GM23248 (cell line): ENCODE results near the gene NSD1. TPM values are rescaled to one million over a fixed set of nuclear protein-coding genes. Genes with fewer than 3 reads are reported as not detected.

Experiments
- DNase-seq: peaks from one replicate; pipeline ENCODE4 v3.0.0-alpha.2; 2015
- H2AFZ ChIP-seq: fragments of 200-600 bp; sonication (generic); 2 replicates; pipeline ENCODE4 v1.6.1; 2016; ENCODE audit warnings: antibody characterized with exemption
- H3F3A ChIP-seq: fragments of 200-600 bp; sonication (generic); 2 replicates; pipeline ENCODE4 v1.6.1; 2016; ENCODE audit warnings: mild to moderate bottlenecking, antibody characterized with exemption, mixed run types; ENCODE audit not compliant: insufficient read depth
- H3K27ac ChIP-seq: fragments of 200-600 bp; sonication (generic); 2 replicates; pipeline ENCODE4 v1.5.1; 2016; ENCODE audit warnings: mild to moderate bottlenecking
- H3K27me3 ChIP-seq: fragments of 200-600 bp; sonication (generic); replicated peaks from 2 replicates; pipeline ENCODE4 v1.6.1; 2016; ENCODE audit warnings: mild to moderate bottlenecking; ENCODE audit not compliant: insufficient read depth
- H3K36me3 ChIP-seq: fragments of 200-600 bp; sonication (generic); 2 replicates; pipeline ENCODE4 v1.6.1; 2016; ENCODE audit warnings: low read depth, mild to moderate bottlenecking
- H3K4me1 ChIP-seq: fragments of 200-600 bp; sonication (generic); 2 replicates; pipeline ENCODE4 v1.6.1; 2016; ENCODE audit warnings: mild to moderate bottlenecking; ENCODE audit not compliant: insufficient read depth
- H3K4me2 ChIP-seq: fragments of 200-600 bp; sonication (generic); one replicate; pipeline ENCODE4 v1.6.1; 2016; ENCODE audit warnings: mild to moderate bottlenecking; ENCODE audit not compliant: unreplicated experiment
- H3K4me3 ChIP-seq: fragments of 200-600 bp; sonication (generic); 2 replicates; pipeline ENCODE4 v1.5.1; 2016; ENCODE audit warnings: mild to moderate bottlenecking
- H3K79me2 ChIP-seq: fragments of 200-600 bp; sonication (generic); 2 replicates; pipeline ENCODE4 v1.6.1; 2016; ENCODE audit warnings: mild to moderate bottlenecking; ENCODE audit not compliant: insufficient read depth
- H3K9ac ChIP-seq: fragments of 200-600 bp; sonication (generic); 2 replicates; pipeline ENCODE4 v1.6.1; 2016; ENCODE audit warnings: mild to moderate bottlenecking
- H3K9me2 ChIP-seq: fragments of 200-600 bp; sonication (generic); 2 replicates; pipeline ENCODE4 v1.6.1; 2016; ENCODE audit warnings: mixed run types, mild to moderate bottlenecking, moderate library complexity; ENCODE audit not compliant: insufficient read depth
- H3K9me3 ChIP-seq: fragments of 200-600 bp; sonication (generic); one replicate; pipeline ENCODE4 v1.6.1; 2017; ENCODE audit warnings: low read depth
- H4K20me1 ChIP-seq: fragments of 200-600 bp; sonication (generic); 2 replicates; pipeline ENCODE4 v1.6.0; 2016; ENCODE audit not compliant: insufficient read depth
- EZH2 ChIP-seq: fragments of 200-600 bp; sonication (generic); IDR thresholded peaks from 2 replicates; pipeline ENCODE4 v1.6.1; 2018; ENCODE audit warnings: antibody characterized with exemption, mild to moderate bottlenecking; ENCODE audit not compliant: insufficient read depth, poor library complexity, severe bottlenecking
- EZH2phosphoT487 ChIP-seq: fragments of 200-600 bp; sonication (generic); IDR thresholded peaks from 2 replicates; pipeline ENCODE4 v1.6.1; 2018; ENCODE audit warnings: antibody characterized with exemption, moderate library complexity, mild to moderate bottlenecking, low read depth; ENCODE audit not compliant: insufficient read depth
- WGBS, 2 experiments: methylation state at CpG; one replicate each; pipeline ENCODE4 v1.1.6; 2015 to 2017; ENCODE audit warnings: low lambda C conversion rate in 2 of 2, low coverage in 1 of 2; ENCODE audit errors: missing lambda C conversion rate in 2 of 2; 5-methylcytosine and 5-hydroxymethylcytosine counted together
- in situ Hi-C: fragments of 300-500 bp; cut with MboI; formaldehyde crosslinking; loops from 2 replicates; pipeline ENCODE4 v1.15.0; 2020
- polyA plus RNA-seq: library from polyadenylated mRNA; unstranded; fragments of >200 nt; fragmentation: Nextera tagmentation; extraction: Ambion mirVana; gene quantifications from 2 replicates; pipeline ENCODE4 v1.2.1, GENCODE V29; 2016
- total RNA-seq: library from RNA; depleted of rRNA; stranded (reverse); fragments of >200 nt; shearing (Covaris generic); gene quantifications from 2 replicates; pipeline ENCODE4 v1.2.3, GENCODE V29; 2014; rRNA removed

NSD1 gene
- 29.7 and 31.9 TPM in 2 replicates for total RNA-seq
- polyA plus RNA-seq: 25.9 and 26.9 TPM in 2 replicates

GRCh38 chr5:177133096-177133852 is at the start of gene NSD1:
Gene NSD1 (plus strand): TSS chr5:177133773. CDS start chr5:177135104, 1,331 bp downstream.
- Histone ChIP-seq H3K9me3 (no peaks in the 10 kb centered on the region), H3K27me3 (no peaks in the 10 kb centered on the region), H3K9me2 (no peaks in the 10 kb centered on the region), H3K79me2 (peaks cover 33% of the 10 kb centered on the region), H3K36me3 (peaks cover 32% of the 10 kb centered on the region), H3K4me2 (peak within 1 kb of the TSS; percentile 94), H3K4me3 (peak within 1 kb of the TSS; percentile 78), H4K20me1 (no peaks in the 10 kb centered on the region), H2AFZ (peak within 1 kb of the TSS; percentile 87), H3F3A (peaks cover 33% of the 10 kb centered on the region; the same call in 1 of the 2 replicates), H3K9ac (peak within 1 kb of the TSS; percentile 93), H3K4me1 (peaks cover 40% of the 10 kb centered on the region), H3K27ac (peak within 1 kb of the TSS; percentile 24; the same call in 1 of the 2 replicates)
- WGBS, 2 experiments: 2 to 5% methylated on average over 38 to 92 of the region's 93 CpGs
- in situ Hi-C loops: no loop called here
- DNase-seq: peak; percentile 86
- TF ChIP-seq EZH2 (no peak), EZH2phosphoT487 (no peak)

- peaks cover 15% of the 10 kb centered on the region for H3K27me3 ChIP-seq
- H2AFZ ChIP-seq: no peak overlapping the region
- no peaks in the 10 kb centered on the region for H3K4me1 ChIP-seq
- WGBS, 2 experiments: 25 to 27% methylated on average over 4 of the region's 4 CpGs
- no peaks in the 10 kb centered on the region for H4K20me1 ChIP-seq
- no peaks in the 10 kb centered on the region for H3K9me3 ChIP-seq
- H3F3A ChIP-seq: peaks cover 7% of the 10 kb centered on the region; the same call in 1 of the 2 replicates
- no peak overlapping the region for H3K4me2 ChIP-seq
- H3K79me2 ChIP-seq: no peaks in the 10 kb centered on the region
- no peak for DNase-seq
- H3K9me2 ChIP-seq: no peaks in the 10 kb centered on the region
- TF ChIP-seq EZH2 (no peak), EZH2phosphoT487 (no peak)
- H3K9ac ChIP-seq: no peak overlapping the region
- no peaks in the 10 kb centered on the region for H3K36me3 ChIP-seq
- in situ Hi-C loops: no loop called here
- no peak overlapping the region for H3K4me3 ChIP-seq
- H3K27ac ChIP-seq: no peak overlapping the region
Measured at GRCh38 chr5:177084175-177084574, 49.4 kb upstream of the NSD1 start.

DNA sequence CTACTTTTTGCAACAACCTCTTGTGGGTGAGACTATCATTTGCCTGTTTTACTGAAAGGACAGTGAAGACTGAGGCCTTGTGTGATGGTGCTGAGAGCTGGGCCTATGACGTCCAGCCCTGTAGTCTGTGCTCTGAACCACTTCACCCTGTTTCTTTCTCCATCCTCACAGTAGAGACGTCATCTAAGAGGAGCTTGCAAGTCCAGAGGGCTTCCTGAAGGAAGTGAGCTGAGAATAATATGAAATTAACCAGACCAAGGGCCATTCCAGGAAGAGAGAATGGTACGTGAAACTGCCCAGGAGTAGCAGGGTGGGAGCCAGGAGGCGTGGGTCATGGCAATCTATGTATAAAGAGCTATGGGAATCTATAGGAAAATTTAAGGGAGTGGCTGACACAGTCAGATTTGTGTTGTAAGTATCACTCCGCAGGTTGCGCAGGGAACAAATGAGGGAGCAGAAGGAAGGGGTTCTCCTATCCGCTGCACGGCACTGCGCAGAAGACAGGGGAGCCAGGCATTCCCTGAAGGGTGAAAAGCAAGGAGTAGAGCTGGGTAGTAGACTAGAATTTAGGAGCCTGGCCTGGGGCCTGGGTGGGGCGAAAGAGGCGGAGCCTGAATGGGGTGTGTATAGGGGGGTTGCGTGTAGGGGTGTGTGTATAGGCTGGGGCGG is 47.5 kb upstream of the NSD1 start:
- TF ChIP-seq EZH2phosphoT487 (no peak), EZH2 (no peak)
- peaks cover 15% of the 10 kb centered on the region for H3K27me3 ChIP-seq
- peaks cover 7% of the 10 kb centered on the region; the same call in 1 of the 2 replicates for H3F3A ChIP-seq
- H3K36me3 ChIP-seq: no peaks in the 10 kb centered on the region
- no peak overlapping the region for H3K4me3 ChIP-seq
- in situ Hi-C loops: no loop called here
- 36 to 43% methylated on average over 11 to 13 of the region's 13 CpGs for WGBS, 2 experiments
- no peaks in the 10 kb centered on the region for H3K79me2 ChIP-seq
- DNase-seq: no peak
- no peak overlapping the region for H3K27ac ChIP-seq
- no peak overlapping the region for H2AFZ ChIP-seq
- H4K20me1 ChIP-seq: no peaks in the 10 kb centered on the region
- H3K4me2 ChIP-seq: no peak overlapping the region
- no peak overlapping the region for H3K9ac ChIP-seq
- H3K9me2 ChIP-seq: no peaks in the 10 kb centered on the region
- no peaks in the 10 kb centered on the region for H3K9me3 ChIP-seq
- no peaks in the 10 kb centered on the region for H3K4me1 ChIP-seq

DNA sequence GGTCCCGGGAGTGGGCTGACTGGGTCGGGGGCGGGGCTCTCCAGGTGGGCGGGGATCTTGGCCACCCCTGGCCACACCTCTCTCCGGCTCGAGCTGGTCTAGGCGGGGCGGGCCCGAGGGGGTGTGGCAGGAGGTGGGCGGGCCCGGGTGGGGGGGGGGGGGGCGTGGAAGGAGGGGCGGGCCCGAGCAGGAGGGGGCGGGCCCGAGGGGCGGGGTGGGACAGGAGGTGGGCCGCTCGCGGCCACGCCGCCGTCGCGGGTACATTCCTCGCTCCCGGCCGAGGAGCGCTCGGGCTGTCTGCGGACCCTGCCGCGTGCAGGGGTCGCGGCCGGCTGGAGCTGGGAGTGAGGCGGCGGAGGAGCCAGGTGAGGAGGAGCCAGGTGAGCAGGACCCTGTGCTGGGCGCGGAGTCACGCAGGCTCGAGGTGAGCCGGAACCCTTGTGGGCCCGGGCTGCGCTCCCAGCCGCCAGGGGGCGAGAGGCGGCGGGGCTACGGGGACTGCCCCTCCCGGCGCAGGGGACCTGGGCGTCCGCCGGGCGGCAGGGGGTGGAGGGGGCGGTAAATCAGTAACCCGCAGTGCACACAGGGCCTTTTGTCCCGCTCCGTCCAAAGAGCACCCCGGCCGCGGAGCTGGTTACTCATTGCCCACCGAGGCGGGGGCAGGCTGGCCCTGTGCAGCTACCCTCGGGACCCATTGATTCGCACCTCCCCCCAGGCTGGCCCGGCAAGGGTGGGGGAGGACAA is 46.7 kb upstream of the NSD1 start, which contains the start of gene FGFR4:
Gene FGFR4 (plus strand): TSS at position 262 of the 744 bp plus-strand sequence. CDS start 2,688 bp downstream, outside the sequence.
- H2AFZ ChIP-seq: peak within 1 kb of the TSS; percentile 45; the same call in 1 of the 2 replicates
- WGBS, 2 experiments: 4 to 9% methylated on average over 17 to 47 of the region's 68 CpGs
- no peak within 1 kb of the TSS for H3K27ac ChIP-seq

More for the DNA sequence above, 46.7 kb upstream of the NSD1 start, which contains the start of gene FGFR4:
- no peak for TF ChIP-seq EZH2phosphoT487
- no peak for TF ChIP-seq EZH2
- Histone ChIP-seq H3F3A (peaks cover 7% of the 10 kb centered on the region; the same call in 1 of the 2 replicates), H3K36me3 (no peaks in the 10 kb centered on the region), H4K20me1 (no peaks in the 10 kb centered on the region), H3K9me3 (no peaks in the 10 kb centered on the region), H3K79me2 (no peaks in the 10 kb centered on the region), H3K9ac (no peak within 1 kb of the TSS), H3K4me2 (peak within 1 kb of the TSS; percentile 48), H3K4me1 (no peaks in the 10 kb centered on the region), H3K9me2 (no peaks in the 10 kb centered on the region), H3K27me3 (peaks cover 15% of the 10 kb centered on the region), H3K4me3 (no peak within 1 kb of the TSS)
- in situ Hi-C loops: no loop called here
- DNase-seq: peak; percentile 80
